GM19452 (cell line): Measurements from ENCODE around the gene PML.
"Not testable (repeated sequence)": the region's sequence is repeated elsewhere in the genome, so short reads cannot be mapped to it uniquely, and the experiment has no call there.

Experiments used
- ATAC-seq: cut with Tn5 transposase; IDR thresholded peaks from one replicate; pipeline ENCODE4 v1.9.1; 2021; ENCODE audit not compliant: unreplicated experiment

The PML gene

GRCh38 chr15:74038707-74039655, 44.5 kb downstream of the PML start:
- ATAC-seq, result no peak

- ATAC-seq, result no peak
Observed at GRCh38 chr15:74039656-74040010, 45.1 kb downstream of the PML start.

- no peak for ATAC-seq
Observed at GRCh38 chr15:74040109-74040850, 45.8 kb downstream of the PML start.

GRCh38 chr15:74041311-74041756, 46.8 kb downstream of the PML start:
- ATAC-seq, result no peak

GRCh38 chr15:74041777-74042435, 47.4 kb downstream of the PML start:
- ATAC-seq, result no peak

GRCh38 chr15:74042603-74043424, 48.3 kb downstream of the PML start:
- no peak for ATAC-seq

- ATAC-seq, result no peak
Observed at GRCh38 chr15:74043425-74044266, 49.1 kb downstream of the PML start.

- no peak for ATAC-seq
Observed at GRCh38 chr15:74044267-74045110, 50.0 kb downstream of the PML start.

GRCh38 chr15:74045184-74045583, 50.7 kb downstream of the PML start:
- no peak for ATAC-seq

- ATAC-seq, result no peak
Observed at GRCh38 chr15:74045636-74046274, 51.2 kb downstream of the PML start.

- ATAC-seq, result no peak
Observed at GRCh38 chr15:74046275-74046674, 51.8 kb downstream of the PML start.

GRCh38 chr15:74050127-74050526, 55.6 kb downstream of the PML start:
- no peak for ATAC-seq

GRCh38 chr15:74050556-74051234, 56.2 kb downstream of the PML start:
- no peak for ATAC-seq

- ATAC-seq, result not testable (repeated sequence)
Observed at GRCh38 chr15:74052271-74053260, 58.0 kb downstream of the PML start.

GRCh38 chr15:74053517-74053916, 59.0 kb downstream of the PML start:
- no peak for ATAC-seq

- no peak for ATAC-seq
Observed at GRCh38 chr15:74053941-74054529, 59.5 kb downstream of the PML start.
